IPS-15b (cell line): Measurements from ENCODE around the gene TRIM69.
"Not testable (repeated sequence)": the region's sequence is repeated elsewhere in the genome, so short reads cannot be mapped to it uniquely, and the experiment has no call there.

ENCODE experiments used
- H3K27me3 ChIP-seq: one replicate; pipeline ENCODE4 v1.6.1; 2013; ENCODE audit warnings: low read length; ENCODE audit not compliant: control insufficient read depth, insufficient read depth
- H3K36me3 ChIP-seq: one replicate; pipeline ENCODE4 v1.6.1; 2013; ENCODE audit warnings: low read length; ENCODE audit not compliant: control insufficient read depth, insufficient read depth
- H3K4me1 ChIP-seq: one replicate; pipeline ENCODE4 v1.6.1; 2013; ENCODE audit warnings: mild to moderate bottlenecking, low read length; ENCODE audit not compliant: control insufficient read depth, insufficient read depth
- H3K4me3 ChIP-seq: one replicate; pipeline ENCODE4 v1.5.1; 2013; ENCODE audit warnings: low read depth, low read length
- H3K9ac ChIP-seq: one replicate; pipeline ENCODE4 v1.6.1; 2013; ENCODE audit warnings: low read depth, mild to moderate bottlenecking, low read length
- H3K9me3 ChIP-seq: one replicate; pipeline ENCODE4 v1.6.1; 2013; ENCODE audit warnings: mild to moderate bottlenecking, low read length; ENCODE audit not compliant: control insufficient read depth, insufficient read depth

Gene TRIM69

GRCh38 chr15:44736181-44736765, at the start of gene TRIM69:
Gene TRIM69, plus strand, starts transcription at chr15:44736528. Its CDS starts 177 bp downstream, at chr15:44736705.
- Histone ChIP-seq H3K4me3 (no peak within 1 kb of the TSS), H3K4me1 (peaks cover 4% of the 10 kb centered on the region), H3K36me3 (no peaks in the 10 kb centered on the region), H3K9ac (no peak within 1 kb of the TSS), H3K27me3 (no peaks in the 10 kb centered on the region), H3K9me3 (no peaks in the 10 kb centered on the region)

GRCh38 chr15:44689318-44689717, 47.0 kb upstream of the TRIM69 start:
- H3K36me3 ChIP-seq, H3K4me3 ChIP-seq, H3K9me3 ChIP-seq, H3K4me1 ChIP-seq, H3K27me3 ChIP-seq, H3K9ac ChIP-seq: not testable (repeated sequence)

- not testable (repeated sequence) for H3K9me3 ChIP-seq
Observed at GRCh38 chr15:44690245-44690644, 46.1 kb upstream of the TRIM69 start.

GRCh38 chr15:44692659-44693058, 43.7 kb upstream of the TRIM69 start:
- Histone ChIP-seq H3K9ac (no peak overlapping the region), H3K36me3 (no peaks in the 10 kb centered on the region), H3K27me3 (no peaks in the 10 kb centered on the region), H3K4me3 (no peak overlapping the region), H3K9me3 (no peaks in the 10 kb centered on the region), H3K4me1 (peaks cover 2% of the 10 kb centered on the region)

More at GRCh38 chr15:44690245-44690644, 46.1 kb upstream of the TRIM69 start:
- not testable (repeated sequence) for H3K4me3 ChIP-seq, H3K9ac ChIP-seq, H3K36me3 ChIP-seq, H3K27me3 ChIP-seq, H3K4me1 ChIP-seq

GRCh38 chr15:44694416-44694815, 41.9 kb upstream of the TRIM69 start:
- H3K4me1 ChIP-seq: peaks cover 2% of the 10 kb centered on the region
- H3K36me3 ChIP-seq: no peaks in the 10 kb centered on the region
- no peaks in the 10 kb centered on the region for H3K9me3 ChIP-seq

GRCh38 chr15:44695294-44695693, 41.0 kb upstream of the TRIM69 start:
- Histone ChIP-seq H3K27me3 (no peaks in the 10 kb centered on the region), H3K4me1 (peaks cover 2% of the 10 kb centered on the region), H3K9me3 (no peaks in the 10 kb centered on the region), H3K4me3 (no peak overlapping the region), H3K9ac (no peak overlapping the region), H3K36me3 (no peaks in the 10 kb centered on the region)

More at GRCh38 chr15:44694416-44694815, 41.9 kb upstream of the TRIM69 start:
- Histone ChIP-seq H3K4me3 (no peak overlapping the region), H3K27me3 (no peaks in the 10 kb centered on the region), H3K9ac (no peak overlapping the region)

GRCh38 chr15:44697014-44697413, 39.3 kb upstream of the TRIM69 start:
- H3K9ac ChIP-seq: no peak overlapping the region
- peaks cover 2% of the 10 kb centered on the region for H3K4me1 ChIP-seq
- no peak overlapping the region for H3K4me3 ChIP-seq
- no peaks in the 10 kb centered on the region for H3K9me3 ChIP-seq
- H3K27me3 ChIP-seq: no peaks in the 10 kb centered on the region
- H3K36me3 ChIP-seq: no peaks in the 10 kb centered on the region

- Histone ChIP-seq H3K36me3 (no peaks in the 10 kb centered on the region), H3K9ac (no peak overlapping the region), H3K4me1 (peaks cover 2% of the 10 kb centered on the region), H3K9me3 (no peaks in the 10 kb centered on the region), H3K27me3 (no peaks in the 10 kb centered on the region), H3K4me3 (no peak overlapping the region)
Observed at GRCh38 chr15:44698641-44699040, 37.7 kb upstream of the TRIM69 start.

GRCh38 chr15:44700676-44701075, 35.7 kb upstream of the TRIM69 start:
- H3K9me3 ChIP-seq, H3K9ac ChIP-seq, H3K4me1 ChIP-seq, H3K27me3 ChIP-seq, H3K4me3 ChIP-seq, H3K36me3 ChIP-seq: not testable (repeated sequence)

- no peak overlapping the region for H3K9ac ChIP-seq
- no peaks in the 10 kb centered on the region for H3K36me3 ChIP-seq
- no peaks in the 10 kb centered on the region for H3K9me3 ChIP-seq
- H3K27me3 ChIP-seq: no peaks in the 10 kb centered on the region
- H3K4me3 ChIP-seq: no peak overlapping the region
- H3K4me1 ChIP-seq: no peaks in the 10 kb centered on the region
Observed at GRCh38 chr15:44705986-44706385, 30.3 kb upstream of the TRIM69 start.

GRCh38 chr15:44706401-44706800, 29.9 kb upstream of the TRIM69 start:
- H3K9me3 ChIP-seq: no peaks in the 10 kb centered on the region
- H3K27me3 ChIP-seq: no peaks in the 10 kb centered on the region

GRCh38 chr15:44706946-44707636, 29.2 kb upstream of the TRIM69 start:
- Histone ChIP-seq H3K4me1 (no peaks in the 10 kb centered on the region), H3K9ac (no peak overlapping the region), H3K9me3 (no peaks in the 10 kb centered on the region), H3K4me3 (no peak overlapping the region), H3K27me3 (peaks cover 1% of the 10 kb centered on the region), H3K36me3 (no peaks in the 10 kb centered on the region)

More at GRCh38 chr15:44706401-44706800, 29.9 kb upstream of the TRIM69 start:
- Histone ChIP-seq H3K36me3 (no peaks in the 10 kb centered on the region), H3K4me3 (no peak overlapping the region), H3K9ac (no peak overlapping the region), H3K4me1 (no peaks in the 10 kb centered on the region)
